H4 (cell line): ENCODE measurements around the gene ETV1. TPM values are rescaled to one million over a fixed set of nuclear protein-coding genes. Genes with fewer than 3 reads are reported as not detected.

Experiments used
- DNase-seq: peaks from one replicate; pipeline ENCODE4 v3.0.0-alpha.2; 2015; ENCODE audit warnings: low spot score
- total RNA-seq: library from RNA; depleted of rRNA; stranded (reverse); fragments of >200 nt; shearing (Covaris generic); gene quantifications from 2 replicates; pipeline ENCODE4 v1.2.3, GENCODE V29; 2014; rRNA removed

Gene ETV1
- total RNA-seq, result 19.3 and 26.3 TPM in 2 replicates

DNA sequence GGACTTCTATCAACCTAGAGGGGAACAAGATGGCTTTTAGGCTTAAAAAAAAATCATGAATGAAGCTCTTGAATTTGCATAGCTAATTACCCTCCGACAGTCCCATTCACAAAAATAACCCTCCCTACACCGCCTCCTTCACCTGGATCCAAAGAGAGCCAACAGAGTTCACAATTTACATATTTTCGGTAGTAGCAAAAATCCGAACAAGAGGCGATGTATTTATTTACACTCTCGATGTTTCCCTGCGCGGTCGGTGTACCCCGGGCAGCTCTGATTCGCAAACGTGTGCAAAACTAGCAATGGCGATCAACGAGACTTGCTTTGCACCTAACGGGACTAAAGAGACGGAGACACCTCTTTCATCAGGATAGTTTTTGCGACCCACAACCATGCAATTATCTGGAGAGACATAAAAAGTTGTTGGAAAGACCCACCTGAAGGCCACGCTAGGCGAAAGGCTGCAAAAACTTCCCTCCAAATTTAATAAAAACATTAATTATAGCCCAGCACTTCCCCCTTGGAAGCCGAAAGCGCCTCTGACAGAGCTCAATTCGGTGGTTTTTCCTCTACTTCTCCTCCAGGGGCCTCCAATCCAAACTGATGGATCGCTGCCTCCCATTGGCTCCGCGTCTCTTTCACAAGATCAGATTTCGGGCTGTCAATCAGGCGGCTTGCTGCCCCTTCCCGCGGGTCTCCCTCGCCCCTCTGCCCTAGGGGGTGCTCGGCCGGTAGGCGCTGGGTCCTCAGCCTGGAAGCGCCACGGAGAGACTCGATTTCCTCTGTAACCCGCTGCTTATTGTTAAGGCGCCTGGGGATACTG lies at the start of gene ETV1:
ETV1 (minus strand) TSS at position 541 of the 823 bp plus-strand sequence. CDS start 614 bp downstream, outside the sequence.
- DNase-seq, result peak; percentile 87

GRCh38 chr7:14024406-14024805 lies 34.9 kb upstream of the ETV1 start:
- no peak for DNase-seq

GRCh38 chr7:14023838-14024237 lies 34.4 kb upstream of the ETV1 start:
- no peak for DNase-seq

DNA sequence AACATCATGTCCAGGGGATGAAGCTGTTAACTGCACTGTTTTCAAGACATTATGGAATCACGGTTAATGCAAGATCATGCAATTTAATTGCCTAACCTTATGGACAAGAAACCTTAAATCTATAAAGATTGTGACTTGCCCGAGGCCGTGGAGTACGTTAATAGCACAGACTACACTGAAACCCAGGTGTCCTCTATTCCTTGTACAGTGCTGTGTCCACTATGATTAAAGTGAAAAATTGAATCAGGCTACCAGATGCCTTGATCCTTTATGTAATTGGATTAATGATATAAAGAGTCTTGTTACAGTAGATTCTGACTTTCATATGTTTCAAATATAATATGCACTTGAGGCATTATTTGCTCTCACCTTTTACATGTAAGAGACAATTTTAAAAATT lies 33.9 kb upstream of the ETV1 start:
- DNase-seq, result no peak

DNA sequence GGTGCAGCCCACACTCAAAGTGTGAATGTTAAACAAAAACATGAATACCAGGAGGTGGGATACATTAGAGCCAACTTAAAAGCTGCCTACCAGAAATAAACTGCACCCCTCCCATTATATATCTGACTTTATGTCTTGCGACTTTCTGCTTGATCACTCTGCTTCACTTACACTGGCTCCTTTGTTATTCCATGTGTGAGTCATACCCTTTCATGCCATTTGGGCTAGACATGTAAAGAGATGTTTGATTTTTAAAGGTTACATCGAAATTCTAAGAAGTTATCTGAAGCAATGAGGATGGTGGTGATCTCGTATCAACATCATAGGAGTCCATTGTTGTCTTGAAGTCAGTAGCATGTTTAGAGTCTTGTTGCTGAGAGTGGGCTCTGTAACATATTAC lies 31.6 kb upstream of the ETV1 start:
- peak; percentile 80 for DNase-seq

DNA sequence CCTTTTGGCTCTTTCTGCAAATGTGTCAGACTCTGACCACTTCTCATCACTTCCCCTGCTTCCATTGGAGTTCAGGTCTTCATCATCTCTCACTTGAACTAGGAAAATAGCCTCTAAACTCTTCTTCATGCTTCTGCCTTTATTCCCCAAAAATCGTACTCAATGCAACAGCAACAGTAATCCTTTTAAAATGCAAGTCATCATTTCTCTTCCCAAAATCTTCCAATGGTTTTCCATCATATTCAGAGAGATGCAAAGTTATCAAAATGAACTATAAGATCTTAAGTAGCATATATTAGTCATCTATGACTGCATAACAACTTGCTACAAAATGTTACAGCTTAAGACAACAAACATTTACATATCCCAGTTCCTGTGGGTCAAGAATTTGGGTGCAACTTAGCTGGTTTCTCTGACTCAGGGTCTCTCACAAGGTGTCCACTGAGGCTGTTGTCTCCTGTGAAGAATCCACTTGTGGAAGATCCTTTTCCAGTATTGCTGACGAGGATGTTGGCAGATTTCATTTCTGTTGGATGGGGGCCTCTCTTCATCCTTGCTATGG lies 31.0 kb upstream of the ETV1 start:
- DNase-seq, result no peak

DNA sequence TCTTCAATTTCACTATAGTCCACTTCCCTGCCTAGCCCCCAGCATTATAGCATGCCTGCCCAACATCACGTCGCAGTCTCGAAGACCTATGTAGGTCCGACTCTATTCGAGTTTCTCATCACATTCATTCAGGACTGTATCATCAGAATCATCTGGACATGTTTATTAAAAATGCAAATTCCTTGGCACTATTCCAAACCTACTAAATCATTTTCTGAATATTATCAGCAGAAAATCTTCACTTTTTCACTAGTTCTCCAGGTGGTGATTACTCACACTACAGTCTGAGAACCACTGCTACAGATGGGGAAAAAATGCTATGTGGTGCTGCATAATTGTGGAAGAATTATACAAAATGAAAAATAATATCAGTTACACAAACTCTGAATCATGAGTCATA lies 29.3 kb upstream of the ETV1 start:
- no peak for DNase-seq

DNA sequence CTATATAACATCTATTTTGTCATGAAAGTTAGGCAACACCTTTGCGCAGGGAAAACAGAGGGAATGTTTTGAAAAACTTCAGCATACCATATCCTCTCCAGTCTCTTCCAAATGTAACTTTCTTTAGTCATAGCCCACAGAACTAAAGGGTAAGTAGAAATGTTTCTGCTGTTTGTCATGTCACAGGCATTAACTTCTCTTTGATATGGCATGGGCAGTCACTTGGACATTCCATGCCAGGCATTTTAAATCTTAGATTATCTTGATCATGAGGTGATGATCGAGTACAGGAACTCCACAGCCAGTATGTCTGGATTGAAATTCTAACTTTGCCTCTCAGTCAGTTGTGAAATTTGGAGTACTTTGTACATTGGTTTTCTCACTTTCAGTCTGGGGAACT lies 27.5 kb upstream of the ETV1 start:
- no peak for DNase-seq

- no peak for DNase-seq
These were observed 24.4 kb upstream of the ETV1 start for GRCh38 chr7:14013898-14014297.

- DNase-seq, result peak; percentile 61
These were observed 20.3 kb upstream of the ETV1 start for GRCh38 chr7:14009453-14010418.

DNA sequence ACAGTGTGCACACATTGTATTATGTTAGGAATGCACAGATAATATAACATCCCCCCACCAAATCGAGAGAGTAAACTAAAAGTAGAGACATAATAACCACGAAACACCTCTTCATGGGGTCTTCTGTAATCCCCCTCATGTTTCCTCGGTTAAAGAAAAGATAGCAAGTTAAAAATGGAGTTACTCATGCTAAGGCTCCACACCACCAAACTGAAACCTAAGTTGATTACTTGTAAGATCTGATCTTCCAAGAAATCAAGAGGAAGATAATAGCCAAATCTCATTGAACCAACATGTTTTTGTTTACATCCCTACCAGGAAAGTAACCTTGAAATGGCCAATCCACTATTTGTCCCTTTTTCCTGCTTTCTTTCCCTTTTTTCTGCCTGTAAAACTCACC lies 11.7 kb upstream of the ETV1 start:
- DNase-seq, result no peak

DNA sequence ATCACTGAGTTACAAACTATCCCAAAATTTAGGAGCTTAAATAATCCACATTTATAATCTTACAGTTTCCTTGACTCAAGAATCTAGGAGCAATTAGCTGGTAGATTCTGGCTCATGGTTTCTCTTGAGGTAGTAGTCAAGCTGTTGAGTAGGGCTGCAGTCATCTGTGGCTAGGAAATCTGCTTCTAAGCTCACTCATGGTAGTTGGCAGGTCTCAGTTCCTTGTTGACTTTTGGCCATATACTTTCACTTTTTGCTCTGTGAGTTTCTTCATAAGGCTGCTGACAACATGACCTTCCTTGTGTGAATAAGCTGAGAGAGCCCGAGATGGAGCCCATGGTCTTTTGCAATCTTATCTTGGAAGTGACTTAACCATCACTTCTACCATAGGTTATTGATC lies 10.8 kb upstream of the ETV1 start:
- DNase-seq, result no peak

DNA sequence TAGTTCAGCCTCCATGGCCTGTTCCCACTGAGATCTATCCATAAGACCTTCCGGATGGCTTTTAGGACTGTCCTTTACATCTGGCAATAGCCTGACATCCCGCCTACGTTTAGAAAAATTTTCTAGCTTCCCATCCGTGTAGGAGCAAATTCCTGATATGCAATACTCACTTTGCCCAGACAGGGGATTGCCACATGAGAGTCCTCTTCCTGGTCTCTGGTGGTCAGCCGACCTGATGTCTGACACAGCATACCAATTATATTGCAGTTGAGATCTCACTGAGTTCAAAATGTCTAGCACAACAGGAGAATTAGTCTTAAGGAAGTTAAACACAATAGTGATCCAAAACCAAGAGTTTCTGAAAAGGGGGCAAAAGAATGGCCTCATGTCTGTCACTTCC lies 9.4 kb upstream of the ETV1 start:
- no peak for DNase-seq

GRCh38 chr7:13992596-13992964 lies 3.1 kb upstream of the ETV1 start:
- DNase-seq, result no peak

DNA sequence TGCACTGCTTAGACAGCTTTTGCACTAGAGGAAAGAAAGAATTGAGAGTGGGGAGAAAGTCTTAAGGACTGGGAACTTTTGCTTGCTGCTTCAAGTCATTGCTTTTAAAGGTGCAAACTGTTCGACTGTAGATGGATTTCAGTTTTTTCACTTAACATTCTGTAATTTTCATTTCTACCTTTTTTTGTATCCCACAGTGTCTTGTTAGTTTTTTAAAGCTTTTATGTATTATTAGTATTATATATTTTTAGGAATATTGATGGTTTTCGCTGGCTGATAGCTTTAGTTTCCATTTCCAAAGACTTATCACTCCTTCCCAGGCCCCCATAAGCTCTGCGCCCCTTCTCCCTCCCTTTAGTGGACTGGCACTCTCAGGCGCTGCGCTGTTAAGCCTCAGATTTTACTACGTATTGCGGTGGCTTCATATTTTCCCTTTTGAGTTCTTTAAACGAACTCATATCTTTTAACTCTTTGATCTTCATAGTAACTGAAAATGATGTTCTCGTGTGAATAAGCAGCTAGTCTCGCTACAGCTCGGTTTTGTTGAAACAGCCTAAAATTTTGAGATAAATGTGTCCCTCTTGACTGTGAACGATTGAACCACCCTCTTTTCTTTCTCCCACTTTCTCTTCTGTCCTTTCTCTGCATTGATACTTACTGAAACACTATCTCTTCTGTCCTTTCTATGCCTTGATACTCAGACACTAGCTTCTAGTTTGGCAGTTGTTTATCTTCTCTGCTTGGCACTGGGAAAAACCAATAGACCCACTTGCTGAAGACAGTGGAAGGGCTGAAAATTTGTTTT lies 2.5 kb upstream of the ETV1 start:
- peak; percentile 21 for DNase-seq

DNA sequence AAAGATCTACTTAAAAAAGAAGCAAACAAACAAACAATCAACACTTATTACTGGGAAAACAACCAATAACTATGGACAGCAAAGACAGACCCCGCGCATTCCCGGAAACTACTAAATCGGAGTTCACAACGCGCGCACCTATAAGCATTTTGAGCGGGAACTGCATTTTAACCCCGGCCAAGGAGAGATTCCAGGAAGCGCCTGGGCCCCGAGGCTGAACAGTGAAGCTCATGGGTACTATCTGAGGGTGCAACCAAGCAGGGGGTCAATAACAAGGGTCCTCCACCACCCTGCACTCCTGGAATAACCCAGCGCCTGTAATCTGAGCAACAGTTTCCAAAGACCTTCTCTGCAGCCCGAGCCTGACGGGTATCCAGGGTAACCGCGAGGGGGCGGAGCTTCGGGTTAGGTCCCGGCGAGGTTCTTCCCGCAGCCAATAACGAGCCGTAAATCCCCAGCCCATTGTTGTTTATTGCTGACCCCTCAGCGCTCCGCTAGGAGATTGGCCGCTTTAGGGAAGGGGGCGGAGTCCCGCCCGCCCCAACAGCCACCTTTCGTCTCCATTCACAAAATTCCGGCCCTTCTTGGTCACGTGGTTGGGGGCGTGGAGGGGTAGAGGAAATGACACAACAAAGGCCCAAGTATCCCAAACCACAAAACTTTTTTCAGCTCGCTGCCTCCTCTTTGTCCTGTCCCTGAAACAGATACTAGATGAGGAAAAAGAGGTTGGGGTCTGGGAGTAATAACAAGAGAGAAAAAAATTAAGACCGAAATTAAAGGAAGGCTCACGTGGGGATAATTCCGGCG lies 1.7 kb upstream of the ETV1 start:
- peak; percentile 100 for DNase-seq

- peak; percentile 93 for DNase-seq
These were observed 985 bp upstream of the ETV1 start for GRCh38 chr7:13990319-13990983.

DNA sequence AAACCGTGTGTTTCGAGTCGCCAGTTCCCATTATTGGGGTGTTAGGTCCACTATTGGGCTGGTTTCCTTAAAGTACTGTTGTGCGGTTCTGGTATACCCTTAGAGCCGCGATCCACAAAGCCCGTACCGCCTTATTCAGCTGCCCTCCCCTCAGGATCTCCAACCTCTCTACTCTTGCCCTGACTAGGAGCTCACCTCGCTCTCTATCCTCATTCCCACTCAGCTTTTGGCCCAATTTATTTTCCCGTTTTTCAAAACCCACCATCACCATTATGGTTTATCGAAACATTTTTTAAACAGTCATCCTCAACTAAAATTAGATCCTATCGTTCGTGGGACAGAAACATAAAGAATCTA lies 461 bp upstream of the ETV1 start:
- no peak for DNase-seq

GRCh38 chr7:13988731-13989125 lies 738 bp downstream of the ETV1 start:
- DNase-seq, result peak; percentile 69

- DNase-seq, result peak; percentile 69
These were observed 1.4 kb downstream of the ETV1 start for GRCh38 chr7:13988065-13988464.
